KMS-11 (cell line): Measurements from ENCODE around the gene ZNF212.

Experiments
- H2AFZ ChIP-seq: fragments of 200-600 bp; sonication (generic); 2 replicates; pipeline ENCODE4 v1.6.1; 2016; ENCODE audit warnings: antibody characterized with exemption, mixed run types, low read depth
- H3K27ac ChIP-seq: fragments of 200-600 bp; sonication (generic); 2 replicates; pipeline ENCODE4 v1.6.1; 2016; ENCODE audit warnings: mild to moderate bottlenecking, mixed run types
- H3K27me3 ChIP-seq: fragments of 200-600 bp; sonication (generic); 2 replicates; pipeline ENCODE4 v1.6.1; 2017; ENCODE audit warnings: mild to moderate bottlenecking, low read depth, mixed run types, moderate library complexity; ENCODE audit not compliant: insufficient read depth
- H3K36me3 ChIP-seq: fragments of 200-600 bp; sonication (generic); 2 replicates; pipeline ENCODE4 v1.6.1; 2017; ENCODE audit warnings: mild to moderate bottlenecking, mixed run types; ENCODE audit not compliant: insufficient read depth
- H3K4me1 ChIP-seq: fragments of 200-600 bp; sonication (generic); 2 replicates; pipeline ENCODE4 v1.6.1; 2016; ENCODE audit warnings: mild to moderate bottlenecking, low read depth, mixed run types; ENCODE audit not compliant: poor library complexity, severe bottlenecking
- H3K4me2 ChIP-seq: fragments of 200-600 bp; sonication (generic); 2 replicates; pipeline ENCODE4 v1.7.0; 2016; ENCODE audit warnings: mild to moderate bottlenecking, mixed run types
- H3K4me3 ChIP-seq: fragments of 200-600 bp; sonication (generic); IDR thresholded peaks from 2 replicates; pipeline ENCODE4 v1.6.1; 2017; ENCODE audit warnings: low read depth, low read length, mixed read lengths; ENCODE audit not compliant: insufficient read depth
- H3K79me2 ChIP-seq: fragments of 200-600 bp; sonication (generic); 2 replicates; pipeline ENCODE4 v1.6.1; 2016; ENCODE audit warnings: low read depth, mixed run types; ENCODE audit not compliant: insufficient read depth
- H3K9ac ChIP-seq: fragments of 200-600 bp; sonication (generic); 2 replicates; pipeline ENCODE4 v1.6.1; 2016; ENCODE audit warnings: mild to moderate bottlenecking, mixed run types
- H4K20me1 ChIP-seq: fragments of 200-600 bp; sonication (generic); 2 replicates; pipeline ENCODE4 v1.6.1; 2016; ENCODE audit warnings: mild to moderate bottlenecking, mixed run types; ENCODE audit not compliant: insufficient read depth
- CTCF ChIP-seq: fragments of 200-600 bp; sonication (generic); conservative IDR thresholded peaks from 2 replicates; pipeline ENCODE4 v1.6.1; 2017; ENCODE audit warnings: low read depth, mild to moderate bottlenecking, antibody characterized with exemption, low read length, moderate library complexity, mixed read lengths

Gene ZNF212

GRCh38 chr7:149279111-149279743 is 39.8 kb downstream of the ZNF212 start:
- Histone ChIP-seq H3K79me2 (no peaks in the 10 kb centered on the region), H3K9ac (no peak overlapping the region), H3K27me3 (no peaks in the 10 kb centered on the region), H3K27ac (no peak overlapping the region), H2AFZ (no peak overlapping the region), H4K20me1 (no peaks in the 10 kb centered on the region), H3K36me3 (no peaks in the 10 kb centered on the region; the same call in 1 of the 2 replicates), H3K4me1 (peaks cover 10% of the 10 kb centered on the region), H3K4me3 (no peak overlapping the region), H3K4me2 (no peak overlapping the region)
- TF ChIP-seq CTCF: no peak

- no peak for TF ChIP-seq CTCF
- peaks cover 17% of the 10 kb centered on the region for H3K4me1 ChIP-seq
- H3K27ac ChIP-seq: no peak overlapping the region
- H3K9ac ChIP-seq: no peak overlapping the region
- H3K4me2 ChIP-seq: no peak overlapping the region
- no peaks in the 10 kb centered on the region for H3K27me3 ChIP-seq
- H3K79me2 ChIP-seq: no peaks in the 10 kb centered on the region
- H3K4me3 ChIP-seq: no peak overlapping the region
- H2AFZ ChIP-seq: no peak overlapping the region
- H3K36me3 ChIP-seq: no peaks in the 10 kb centered on the region; the same call in 1 of the 2 replicates
- H4K20me1 ChIP-seq: no peaks in the 10 kb centered on the region
These were observed 40.7 kb downstream of the ZNF212 start for GRCh38 chr7:149280151-149280550.

- no peak overlapping the region for H3K4me3 ChIP-seq
- H3K4me1 ChIP-seq: peaks cover 21% of the 10 kb centered on the region
- no peaks in the 10 kb centered on the region for H4K20me1 ChIP-seq
- no peak for TF ChIP-seq CTCF
- no peak overlapping the region for H2AFZ ChIP-seq
- no peaks in the 10 kb centered on the region for H3K79me2 ChIP-seq
- no peak overlapping the region for H3K27ac ChIP-seq
- H3K36me3 ChIP-seq: no peaks in the 10 kb centered on the region; the same call in 1 of the 2 replicates
- H3K27me3 ChIP-seq: no peaks in the 10 kb centered on the region
- H3K9ac ChIP-seq: no peak overlapping the region
- no peak overlapping the region for H3K4me2 ChIP-seq
These were observed 41.4 kb downstream of the ZNF212 start for GRCh38 chr7:149280661-149281507.

- Histone ChIP-seq H3K4me2 (no peak overlapping the region), H3K4me3 (no peak overlapping the region)
These were observed 42.3 kb downstream of the ZNF212 start for GRCh38 chr7:149281508-149282330.

More at GRCh38 chr7:149281508-149282330, 42.3 kb downstream of the ZNF212 start:
- TF ChIP-seq CTCF: no peak
- no peak overlapping the region for H3K9ac ChIP-seq
- no peak overlapping the region for H3K27ac ChIP-seq
- no peaks in the 10 kb centered on the region; the same call in 1 of the 2 replicates for H3K36me3 ChIP-seq
- peaks cover 23% of the 10 kb centered on the region for H3K4me1 ChIP-seq
- no peaks in the 10 kb centered on the region for H3K79me2 ChIP-seq
- H4K20me1 ChIP-seq: no peaks in the 10 kb centered on the region
- no peaks in the 10 kb centered on the region for H3K27me3 ChIP-seq
- no peak overlapping the region for H2AFZ ChIP-seq
